ENCODE results near the gene CCDC13. TPM values are rescaled to one million over a fixed set of nuclear protein-coding genes. Genes with fewer than 3 reads are reported as not detected.
A peak's percentile ranks its signal among the peaks of the same experiment; 100 is the strongest.

CCDC13 gene
- total RNA-seq, 1 experiment from 2014 or later, result 0.79 TPM

GRCh38 chr3:42735615-42736014 lies 37.4 kb downstream of the CCDC13 start:
- no peak for ATAC-seq
- Mint-ChIP-seq H3K36me3 (no peaks in the 10 kb centered on the region), H3K4me3 (no peak overlapping the region), H3K9me3 (no peaks in the 10 kb centered on the region; the same call in 1 of the 2 replicates), H3K4me1 (peaks cover 45% of the 10 kb centered on the region), H3K27me3 (ENCODE audit: low read depth) (peaks cover 6% of the 10 kb centered on the region; the same call in 1 of the 2 replicates), H3K27ac (no peak overlapping the region)
- POLR2A ChIA-PET, result no interaction called here
- no peak for DNase-seq (ENCODE audit: low spot score)
- CTCF ChIA-PET, result interaction anchor here (1.0 to 2.2 kb wide), 5 partner anchors 10 to 95 kb away, joined by 3 to 20 read pairs (median 5); no protein-coding TSS in a partner anchor
- TF ChIP-seq SOX15 (CRISPR knock-in tag; IDR thresholded peaks at IDR 0.05), result no peak
- TF ChIP-seq FOXP4 (CRISPR knock-in tag; IDR thresholded peaks at IDR 0.05), result no peak

- Mint-ChIP-seq H3K9me3 (no peaks in the 10 kb centered on the region; the same call in 1 of the 2 replicates), H3K4me3 (no peak overlapping the region), H3K27me3 (ENCODE audit: low read depth) (peaks cover 6% of the 10 kb centered on the region; the same call in 1 of the 2 replicates), H3K27ac (no peak overlapping the region), H3K36me3 (no peaks in the 10 kb centered on the region), H3K4me1 (peaks cover 45% of the 10 kb centered on the region)
- POLR2A ChIA-PET, result no interaction called here
- CTCF ChIA-PET, result interaction anchor here (0.6 to 2.2 kb wide), 6 partner anchors 10 to 95 kb away, joined by 3 to 20 read pairs (median 4); no protein-coding TSS in a partner anchor
- no peak for TF ChIP-seq ATF3 (CRISPR knock-in tag; conservative IDR thresholded peaks at IDR 0.05)
- TF ChIP-seq NFATC4 (CRISPR knock-in tag; IDR thresholded peaks at IDR 0.05), result no peak
- TF ChIP-seq AR (CRISPR knock-in tag; IDR thresholded peaks at IDR 0.05), result no peak
- TF ChIP-seq USF2 (CRISPR knock-in tag; IDR thresholded peaks at IDR 0.05), result peak; percentile 35
- no peak for TF ChIP-seq ERG (CRISPR knock-in tag; IDR thresholded peaks at IDR 0.05)
- DNase-seq (ENCODE audit: low spot score), result no peak
- no peak for ATAC-seq
These were observed 38.0 kb downstream of the CCDC13 start for GRCh38 chr3:42735019-42735418.

- CTCF ChIA-PET, result interaction anchor here (0.6 to 2.2 kb wide), 11 partner anchors 11 to 152 kb away, joined by 3 to 20 read pairs (median 5); no protein-coding TSS in a partner anchor
- Mint-ChIP-seq H3K36me3 (no peaks in the 10 kb centered on the region), H3K4me3 (no peak overlapping the region), H3K27me3 (ENCODE audit: low read depth) (peaks cover 6% of the 10 kb centered on the region; the same call in 1 of the 2 replicates), H3K4me1 (peaks cover 45% of the 10 kb centered on the region), H3K27ac (peak overlapping the region; percentile 15; the same call in 1 of the 2 replicates), H3K9me3 (no peaks in the 10 kb centered on the region; the same call in 1 of the 2 replicates)
- POLR2A ChIA-PET, result no interaction called here
- DNase-seq (ENCODE audit: low spot score), result no peak
- TF ChIP-seq ZBTB21 (CRISPR knock-in tag; IDR thresholded peaks at IDR 0.05; ENCODE audit: borderline replicate concordance) (no peak), ATF1 (CRISPR knock-in tag; IDR thresholded peaks at IDR 0.05) (0 out of 2 replicates have a peak, but pooled peaks have one; percentile 27), IRF1 (CRISPR knock-in tag; IDR thresholded peaks at IDR 0.05) (no peak), E2F5 (CRISPR knock-in tag; IDR thresholded peaks at IDR 0.05) (no peak)
- ATAC-seq, result no peak
These were observed 38.7 kb downstream of the CCDC13 start for GRCh38 chr3:42734263-42734860.

All from WTC11 (cell line).